ELF-1 (cell line): Measurements from ENCODE around the gene SGSM2.
A peak's percentile ranks its signal among the peaks of the same experiment; 100 is the strongest.

Source experiments
- DNase-seq: peaks from one replicate; pipeline ENCODE4 v3.0.0-alpha.2; 2016; ENCODE audit warnings: low read depth, low spot score

The SGSM2 gene

DNA sequence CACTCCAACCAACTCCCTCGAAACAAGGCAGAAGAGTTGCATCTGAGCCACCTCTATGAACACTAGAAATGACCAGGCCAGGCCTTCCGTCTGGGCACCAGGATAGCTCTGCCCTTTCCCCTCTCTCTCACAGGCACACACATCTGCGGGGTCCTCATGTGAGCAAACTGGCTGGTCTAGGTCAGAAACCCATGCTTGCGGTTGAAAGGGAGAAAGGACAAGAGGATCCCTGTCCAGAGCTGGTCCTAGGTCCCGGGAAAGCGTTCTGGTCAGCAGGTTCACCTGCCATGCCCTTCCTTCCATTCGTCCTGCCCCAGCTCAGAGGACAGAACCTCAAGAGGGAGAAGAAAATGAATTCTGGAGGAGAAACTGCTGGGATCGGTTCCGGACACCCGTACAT lies 60.9 kb downstream of the SGSM2 start:
- DNase-seq: peak; percentile 29

DNA sequence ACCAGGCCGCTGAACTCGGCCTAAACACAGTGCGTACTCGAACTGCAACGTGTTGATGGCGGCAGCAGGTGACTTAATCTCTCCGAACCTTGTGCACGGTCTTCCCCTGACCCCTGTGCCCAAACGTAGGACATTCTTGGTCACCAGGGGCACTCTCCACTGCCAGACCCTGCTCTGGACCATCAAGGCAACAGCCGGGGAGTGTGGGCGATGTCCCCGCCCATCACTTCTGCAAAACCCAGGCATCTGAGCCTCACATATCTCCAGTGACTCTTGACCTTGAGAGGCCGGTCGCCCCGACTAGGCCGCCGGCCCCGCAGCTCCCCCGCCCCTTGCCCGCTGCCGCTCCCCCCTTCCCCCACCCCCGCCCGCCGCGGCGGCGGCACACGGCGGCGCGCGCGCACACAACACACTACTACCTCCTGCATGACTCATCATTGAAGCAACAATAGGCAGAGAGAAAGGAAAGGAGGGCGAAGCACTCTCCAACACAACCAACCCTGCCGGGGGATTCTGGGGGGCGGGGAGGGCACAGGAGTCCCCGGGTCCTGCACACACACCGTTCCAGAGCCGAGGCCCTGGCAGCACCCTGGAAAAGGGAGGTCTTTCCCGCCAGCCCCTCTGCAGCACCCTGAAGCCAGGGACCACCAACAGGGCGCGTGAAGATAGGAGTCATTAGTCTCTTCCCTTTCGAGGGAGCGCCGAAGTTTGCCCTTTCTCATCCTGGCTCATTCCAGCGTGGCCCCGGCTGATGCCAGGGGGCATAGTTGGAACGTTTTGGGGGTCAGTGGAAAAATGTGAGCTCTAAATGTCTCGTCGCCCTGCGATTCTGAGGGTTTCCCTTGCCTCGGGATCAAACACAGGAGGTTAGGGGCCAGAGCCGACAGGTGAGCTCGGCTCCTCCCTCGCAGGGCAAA lies 61.6 kb downstream of the SGSM2 start:
- DNase-seq: peak; percentile 71

DNA sequence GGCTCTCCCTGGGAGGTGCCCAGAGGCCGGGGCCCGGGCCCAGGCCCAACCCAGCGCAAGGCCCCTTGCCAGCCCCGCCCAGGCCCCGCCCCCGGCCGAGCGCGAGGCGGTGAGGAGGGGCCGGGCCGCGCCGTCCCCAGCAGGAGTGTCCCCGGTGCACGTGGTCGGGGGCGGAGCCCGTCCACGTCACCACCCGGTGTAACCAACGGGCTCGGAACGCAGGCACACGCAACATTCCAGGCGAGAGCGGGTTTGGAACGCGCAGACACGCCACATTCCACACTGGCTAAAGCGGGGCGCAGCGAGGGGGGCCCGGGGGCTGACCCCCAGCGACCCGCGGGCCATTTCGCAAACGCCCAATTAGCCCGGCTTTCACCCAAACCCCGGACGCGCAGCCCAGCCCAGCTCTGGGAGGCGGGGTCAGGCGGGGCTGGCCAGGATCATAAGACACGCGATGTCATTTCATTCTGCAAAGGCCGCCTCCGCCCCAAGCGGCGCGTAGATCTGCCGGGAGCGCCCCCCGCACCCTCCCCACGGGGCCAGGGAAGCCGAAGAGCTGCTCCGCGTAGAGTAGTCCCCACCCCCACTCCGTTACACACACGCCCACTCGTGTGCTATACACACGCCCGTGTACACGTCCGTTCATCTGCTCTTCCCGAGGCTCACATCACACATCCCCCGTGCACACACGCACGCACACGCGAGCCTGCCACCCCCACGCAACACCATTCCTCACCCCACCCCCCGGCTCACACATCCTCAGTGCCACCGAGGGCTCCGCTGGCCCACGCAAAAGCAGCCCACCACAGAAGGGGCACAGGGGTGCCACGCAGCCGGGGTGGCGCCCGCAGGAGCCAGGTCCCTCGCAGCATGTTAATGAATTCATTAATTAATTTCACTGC lies 62.5 kb downstream of the SGSM2 start:
- DNase-seq: peak; percentile 98

DNA sequence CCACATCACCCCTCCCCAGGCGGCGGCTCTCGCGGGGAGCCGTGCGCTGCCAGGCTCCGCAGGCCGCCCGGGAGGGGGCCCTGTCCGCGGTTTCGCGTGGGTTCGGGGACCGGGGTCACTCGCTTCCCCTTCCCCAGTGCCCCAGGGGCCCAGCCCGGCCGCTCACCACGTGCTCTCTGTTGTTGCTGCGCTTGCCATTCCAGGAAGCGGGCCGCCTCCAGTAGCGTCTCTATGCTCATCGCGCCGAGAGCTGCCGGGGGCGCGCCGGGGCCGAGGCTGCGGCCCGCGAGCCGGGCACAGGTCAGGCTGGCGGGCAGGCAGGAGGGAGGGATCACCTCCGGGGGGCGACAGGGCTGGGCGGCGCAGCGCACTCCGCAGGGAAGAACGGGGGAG lies 63.2 kb downstream of the SGSM2 start:
- DNase-seq: peak; percentile 83

DNA sequence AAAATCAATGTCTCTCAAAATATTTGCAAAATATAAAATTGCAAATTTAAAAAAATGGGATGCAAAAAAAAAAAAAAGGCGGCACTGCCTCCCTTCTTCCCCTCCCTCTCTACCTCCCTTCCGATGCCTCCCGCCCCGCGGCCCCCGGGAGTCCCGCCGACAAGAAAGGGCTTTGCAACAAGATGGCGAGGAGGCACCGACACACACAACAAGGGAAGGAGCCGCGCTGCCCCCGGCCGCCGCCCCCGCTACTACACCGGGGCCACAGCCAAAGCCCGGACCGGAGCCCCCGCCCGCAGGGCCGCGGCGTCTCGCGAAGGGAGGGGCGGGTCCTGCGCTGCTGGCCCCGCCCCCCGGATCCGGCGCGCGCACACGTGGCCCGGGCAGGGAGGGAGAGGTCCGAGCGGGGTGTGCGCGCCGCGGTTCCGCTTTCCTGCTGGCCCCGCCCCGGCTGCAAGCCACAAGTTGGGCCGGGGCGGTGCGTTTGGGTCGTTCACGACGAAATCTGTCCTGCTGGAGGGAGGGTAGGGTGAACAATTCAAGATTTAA lies 63.6 kb downstream of the SGSM2 start, which contains the start of gene MNT:
Gene MNT (minus strand): TSS at position 184 of the 549 bp plus-strand sequence. CDS start 348 bp downstream, outside the sequence.
- DNase-seq: peak; percentile 97

DNA sequence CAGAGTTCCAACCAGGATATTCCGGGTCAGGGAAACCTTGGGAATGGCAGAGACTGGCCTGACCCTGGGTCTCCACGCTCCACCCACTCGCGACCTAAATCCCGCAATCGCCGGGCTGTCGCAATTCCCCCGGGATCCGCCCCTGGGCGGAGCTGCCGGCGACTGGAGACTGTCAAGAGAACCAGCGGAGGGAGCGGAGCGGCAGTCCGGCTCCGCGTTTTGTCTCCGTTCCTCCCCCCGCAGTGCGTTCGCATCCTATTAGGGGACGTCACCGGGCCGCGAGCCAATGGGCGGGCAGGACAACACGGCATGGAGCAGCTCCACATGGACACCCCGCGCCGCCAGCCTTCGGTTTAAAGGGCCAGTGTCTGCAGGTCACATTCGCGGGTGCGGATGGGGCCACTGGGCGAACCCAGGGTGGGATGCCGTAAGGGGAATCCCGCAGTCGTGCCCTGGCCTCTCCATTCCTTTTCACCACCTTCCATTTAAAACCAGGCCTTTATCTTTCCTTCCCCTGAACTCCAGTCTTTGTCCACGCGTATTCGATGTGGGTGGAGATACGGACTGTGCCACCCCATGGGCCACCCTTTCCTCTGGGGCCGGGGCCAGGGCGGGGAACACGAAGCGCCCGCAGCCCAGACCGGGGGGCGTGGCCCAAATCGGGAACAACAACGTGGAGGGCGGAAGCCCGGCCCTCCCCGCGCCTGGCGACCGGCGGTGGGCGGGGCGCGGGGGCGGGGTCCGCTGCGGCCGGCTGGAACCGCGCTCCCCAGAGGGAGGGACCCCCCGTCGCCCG lies 64.3 kb downstream of the SGSM2 start:
- peak; percentile 99 for DNase-seq

DNA sequence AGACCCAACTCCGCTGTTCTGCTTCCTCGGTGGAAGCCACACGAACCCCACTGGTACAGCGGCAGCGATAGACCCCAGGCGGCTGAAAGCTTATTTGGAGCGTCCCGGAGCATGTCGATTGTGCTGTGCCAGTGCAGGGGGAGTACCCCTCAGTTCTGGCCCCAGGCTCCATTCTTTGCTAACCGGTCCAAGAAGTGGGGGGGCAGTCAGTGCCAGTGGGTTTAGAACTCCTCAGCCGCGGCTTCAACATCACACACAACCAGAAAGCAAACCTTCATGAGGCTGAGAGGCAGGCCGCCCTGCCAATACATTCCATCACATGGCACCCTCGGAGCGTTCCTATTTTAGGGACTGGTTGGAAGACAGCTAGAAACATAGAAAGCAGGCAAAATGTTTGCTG lies 65.2 kb downstream of the SGSM2 start:
- DNase-seq: no peak

DNA sequence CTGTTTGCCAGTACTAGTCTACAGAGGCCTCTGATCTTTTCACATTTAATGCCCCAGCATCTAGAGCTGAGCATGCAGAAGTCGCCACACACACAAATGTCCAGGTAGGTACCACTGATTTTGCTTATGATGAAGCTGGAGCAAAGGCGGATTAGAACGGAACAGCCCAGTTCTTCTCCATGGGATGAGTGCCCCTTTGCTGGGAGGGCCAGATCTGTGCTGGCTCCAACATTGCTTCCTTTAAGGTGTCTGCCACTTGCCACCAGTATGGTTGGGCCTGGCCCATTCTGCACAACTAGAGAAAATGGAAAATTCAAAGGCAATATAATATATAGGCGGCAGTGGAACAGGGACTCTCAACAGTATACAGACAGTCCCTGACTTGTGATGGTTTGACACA lies 65.7 kb downstream of the SGSM2 start:
- no peak for DNase-seq

DNA sequence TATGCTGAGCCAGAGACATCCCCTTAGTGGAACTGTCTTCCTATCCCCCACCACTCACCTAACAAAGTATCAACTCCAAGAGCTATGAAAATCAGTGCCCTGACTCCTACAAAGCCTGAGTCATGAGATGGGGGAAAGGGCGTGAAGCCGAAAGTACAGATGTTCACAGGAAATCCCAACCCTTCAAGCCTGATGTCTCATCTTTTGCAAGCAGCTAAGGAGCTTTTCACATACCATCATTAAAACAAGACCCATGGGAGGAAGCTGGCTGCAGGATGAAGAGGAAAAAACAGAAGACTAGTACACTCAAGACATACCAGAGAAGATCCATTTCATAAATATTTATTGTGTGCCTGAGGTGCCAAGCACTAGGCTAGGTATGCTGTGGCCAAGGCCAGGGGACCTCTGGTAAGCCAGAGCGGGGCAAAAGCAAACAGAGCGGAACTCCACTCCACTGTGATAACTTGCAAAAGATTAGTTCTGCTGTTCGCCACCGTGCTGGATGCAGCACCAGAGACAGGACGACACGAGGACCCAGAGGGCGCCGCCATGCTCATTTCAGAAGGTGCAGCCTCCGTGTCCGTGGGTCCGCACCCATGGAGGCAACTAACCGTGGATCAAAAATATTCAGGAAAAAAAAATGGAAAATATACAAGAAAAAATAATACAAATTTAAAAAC lies 68.1 kb downstream of the SGSM2 start:
- no peak for DNase-seq

DNA sequence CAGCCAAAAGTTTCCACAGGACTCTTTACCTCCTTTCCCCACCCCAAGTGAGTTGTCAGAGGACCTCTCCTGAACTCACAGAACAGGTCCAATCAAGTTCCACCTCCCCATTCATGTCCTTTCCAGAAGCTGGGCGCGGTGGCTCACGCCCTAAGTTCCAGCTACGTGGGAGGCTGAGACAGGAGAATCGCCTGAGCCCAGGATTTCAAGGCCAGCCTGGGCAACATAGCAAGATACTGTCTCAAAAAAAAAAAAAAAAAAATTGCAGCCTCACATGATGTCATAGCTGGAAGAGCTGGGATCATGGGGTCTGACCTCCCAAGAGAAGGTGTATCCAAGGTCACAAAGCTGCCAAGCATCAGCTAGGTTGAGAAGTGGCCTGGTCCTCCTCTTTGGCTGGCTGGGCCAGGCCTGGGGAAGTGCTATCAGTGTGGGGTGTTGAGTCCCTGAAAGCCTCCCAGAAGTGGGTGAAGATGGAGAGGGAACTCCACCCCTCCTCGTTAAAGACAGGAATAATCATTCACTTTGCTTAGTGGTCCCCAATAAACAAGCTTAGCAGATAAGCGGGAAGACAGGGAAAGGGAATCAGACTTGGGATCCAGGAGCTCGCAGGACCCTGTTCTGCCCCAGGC lies 69.1 kb downstream of the SGSM2 start:
- DNase-seq: no peak

DNA sequence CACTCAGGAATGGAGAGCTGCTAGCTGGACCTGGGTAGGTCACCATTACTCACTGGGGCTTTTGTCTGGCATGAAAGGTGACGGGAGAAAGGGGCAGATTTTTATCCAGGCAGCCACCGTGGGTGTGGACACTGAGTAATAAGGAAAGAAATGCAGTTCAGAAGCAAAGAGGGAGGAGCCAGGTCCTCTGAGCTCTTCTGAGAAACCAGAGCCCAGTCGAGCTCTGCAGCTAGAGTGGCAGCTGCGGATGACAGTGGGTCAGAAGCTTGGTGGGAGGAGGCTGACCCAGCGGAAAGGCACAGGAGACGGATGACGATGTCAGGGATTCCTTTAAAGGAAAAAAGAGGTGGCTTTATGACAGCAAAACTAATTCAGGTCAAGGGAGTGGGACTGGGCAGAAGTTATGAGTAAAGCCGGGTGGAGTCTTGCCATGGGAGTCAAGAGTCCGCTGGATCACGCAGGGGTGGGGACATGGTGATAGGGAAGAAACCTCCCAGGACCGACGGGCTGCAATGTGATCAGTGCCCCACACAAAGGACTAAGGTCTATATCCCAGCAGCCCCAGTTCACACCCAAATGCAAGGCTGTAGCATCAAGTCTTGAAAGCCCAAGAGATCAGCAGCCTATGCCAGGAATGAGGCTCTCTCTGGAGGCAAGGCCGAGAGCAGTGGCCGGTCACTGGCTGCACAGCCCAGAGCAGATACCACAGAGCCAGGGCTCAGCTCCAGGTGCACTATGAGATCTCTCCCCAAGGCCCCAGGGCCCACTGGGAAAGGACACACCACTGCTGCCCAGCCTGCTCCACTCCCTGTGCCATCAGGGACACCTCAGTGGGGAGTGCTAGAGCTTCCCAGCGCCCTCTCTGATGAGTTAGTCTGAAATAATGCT lies 69.8 kb downstream of the SGSM2 start:
- peak; percentile 63 for DNase-seq

DNA sequence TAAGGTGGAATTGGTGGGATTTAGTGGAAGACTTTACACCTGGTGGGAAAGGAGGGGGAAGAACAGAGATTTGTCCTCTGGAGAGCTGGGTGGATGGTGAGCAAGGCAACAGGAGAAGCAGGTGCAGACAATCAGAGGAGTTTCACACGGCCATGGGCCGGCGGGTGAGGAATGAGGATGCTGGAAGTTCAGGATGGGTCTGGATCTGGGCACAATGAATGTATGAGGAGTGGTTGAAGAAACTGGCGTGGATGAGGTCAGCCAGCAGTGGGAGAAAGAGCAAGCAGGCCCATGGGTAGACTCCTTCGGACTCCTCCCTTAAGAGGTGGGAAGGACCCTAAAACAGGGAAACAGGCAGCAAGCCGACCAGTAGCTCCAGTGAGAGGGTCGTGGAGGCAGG lies 73.7 kb downstream of the SGSM2 start:
- no peak for DNase-seq

DNA sequence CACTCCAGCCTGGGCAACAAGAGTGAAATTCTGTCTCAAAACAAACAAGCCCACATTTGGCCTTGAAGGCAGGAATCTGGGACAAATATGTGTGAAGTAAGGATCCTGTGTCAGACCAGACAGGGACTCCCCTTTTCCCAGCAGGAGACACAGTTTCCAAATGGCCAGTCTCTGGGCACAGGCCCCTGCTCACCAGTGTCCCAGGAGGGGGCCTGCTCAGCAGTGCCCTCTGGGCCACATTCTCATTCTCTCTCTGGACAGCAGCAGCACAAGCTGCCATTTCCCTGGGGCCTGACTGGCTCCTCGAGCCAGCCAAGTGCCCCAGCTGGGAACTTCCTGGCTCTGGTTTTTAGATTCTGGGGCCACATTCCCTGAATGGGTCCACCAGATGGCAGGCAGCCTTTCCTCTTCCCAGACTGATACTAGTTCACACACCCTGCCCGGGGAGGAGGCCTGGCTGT lies 75.3 kb downstream of the SGSM2 start:
- DNase-seq: peak; percentile 74

DNA sequence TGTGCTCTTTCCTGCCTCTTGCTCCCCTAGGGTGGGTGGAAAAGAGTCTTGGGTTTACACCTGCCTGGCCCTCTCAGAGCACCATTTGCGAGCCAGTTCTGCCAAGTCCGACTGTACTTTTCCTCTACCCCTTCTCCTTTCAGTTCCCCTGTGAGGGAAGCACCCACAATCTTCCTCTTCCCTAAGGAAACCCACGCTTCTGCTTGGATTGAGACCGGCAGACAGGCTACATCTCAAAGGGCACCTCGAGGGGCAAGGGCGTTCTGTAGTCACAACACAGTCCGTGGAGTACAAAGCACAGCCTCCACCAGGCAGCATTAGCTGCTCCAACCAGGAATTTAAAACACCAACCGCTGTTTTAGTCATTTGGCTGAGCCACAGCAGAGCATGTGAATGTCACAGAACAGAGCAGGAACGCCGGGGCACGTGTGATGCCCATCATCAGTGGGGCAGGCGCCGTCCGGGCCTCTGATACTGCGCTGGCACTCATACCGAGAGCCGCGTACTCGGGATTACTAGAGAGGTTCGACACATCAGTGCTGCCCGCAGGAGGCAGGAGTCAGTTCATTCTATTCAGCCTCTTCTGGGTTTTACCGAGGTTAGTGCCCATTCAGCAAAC lies 77.3 kb downstream of the SGSM2 start:
- no peak for DNase-seq

DNA sequence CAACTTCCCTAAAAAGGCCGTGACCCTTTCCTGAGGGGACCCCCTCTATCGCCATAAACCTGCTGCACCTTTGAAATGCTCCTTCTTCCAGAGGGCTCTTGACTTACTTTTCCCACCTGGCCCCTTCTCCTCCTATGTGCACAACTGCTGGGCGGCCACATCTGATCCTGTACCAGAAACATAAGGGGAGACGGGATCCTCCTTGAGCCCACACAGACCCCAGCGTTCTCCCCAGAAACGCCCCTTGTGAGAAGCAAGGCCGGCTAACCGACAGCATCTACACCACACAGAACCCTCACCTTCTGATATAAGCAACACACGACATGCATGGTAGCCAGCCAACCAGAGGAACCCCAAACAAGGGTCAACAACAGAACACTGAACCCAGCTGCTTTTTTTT lies 77.8 kb downstream of the SGSM2 start:
- no peak for DNase-seq

DNA sequence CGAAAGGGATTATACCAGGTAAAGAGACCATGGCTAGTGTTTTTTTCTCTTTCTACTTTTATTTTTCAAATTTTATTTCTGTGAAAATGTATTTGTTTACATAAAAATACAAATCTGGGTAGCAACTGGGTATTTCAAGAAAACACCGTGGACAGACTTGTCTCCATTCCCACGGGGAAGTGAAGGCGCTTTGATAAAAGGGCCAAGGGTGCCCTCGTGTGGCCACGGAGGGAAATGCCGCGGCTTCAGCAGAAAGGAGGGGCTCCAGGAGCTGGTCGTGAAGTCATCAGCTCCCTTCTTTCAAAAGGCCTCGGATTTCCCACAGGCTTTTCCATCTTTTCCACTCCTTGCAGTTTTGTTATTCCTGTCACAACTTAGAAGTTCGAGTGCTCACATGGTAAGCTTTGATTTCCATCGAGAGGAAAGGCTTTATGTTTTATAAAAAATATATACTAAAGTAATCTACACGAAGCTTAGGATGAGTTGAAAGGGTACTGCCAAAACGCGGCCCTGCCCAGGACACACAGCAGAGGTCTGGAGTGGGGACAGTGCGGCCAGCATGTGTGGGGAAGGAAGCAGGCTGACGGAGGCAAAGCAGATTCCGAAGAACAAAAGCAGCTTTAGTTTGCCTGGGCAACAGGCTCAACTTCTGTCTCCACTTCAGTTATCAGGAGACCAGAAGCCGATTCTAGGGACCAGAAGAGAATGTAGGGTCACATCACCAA lies 78.9 kb downstream of the SGSM2 start:
- DNase-seq: peak; percentile 92

DNA sequence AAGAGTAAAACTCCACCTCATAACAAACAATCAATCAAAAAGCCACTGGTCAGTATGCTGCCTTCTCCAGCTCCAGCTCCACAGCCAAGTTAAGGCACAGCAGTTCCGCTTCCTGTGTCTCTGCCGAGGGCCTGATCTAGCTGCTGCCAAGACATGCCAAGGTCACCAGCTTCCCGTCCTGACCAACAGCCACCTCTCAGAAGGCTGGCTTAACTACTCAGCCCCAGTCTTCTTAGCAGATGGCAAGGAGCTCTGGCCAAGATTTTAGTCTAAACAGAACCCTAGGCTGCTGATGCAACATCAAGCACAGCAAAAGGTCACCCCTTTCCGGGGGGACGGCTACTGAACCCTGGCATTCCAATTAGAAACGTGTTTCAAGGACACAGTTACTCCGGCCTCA lies 81.3 kb downstream of the SGSM2 start:
- DNase-seq: no peak

DNA sequence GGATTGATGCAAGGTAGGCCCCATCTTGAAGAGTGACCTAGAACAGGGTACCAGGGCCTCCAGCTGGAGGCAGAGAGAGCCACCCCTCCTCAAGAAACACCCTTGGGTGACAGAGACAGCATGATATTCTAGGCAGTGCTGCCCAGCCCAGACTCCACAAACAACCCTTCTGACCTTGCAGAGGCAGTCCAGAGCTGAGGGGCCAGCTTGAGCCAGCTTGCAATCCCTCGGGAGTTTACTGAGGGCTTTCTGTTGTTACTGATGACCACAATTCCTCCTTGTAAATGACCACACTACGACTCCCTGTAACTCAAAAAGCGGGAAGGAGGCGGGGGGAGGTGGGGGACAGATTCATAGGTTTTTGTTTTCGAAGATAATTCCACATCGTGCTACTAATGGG lies 82.2 kb downstream of the SGSM2 start:
- no peak for DNase-seq
